ENCODE results near the gene SYT9. TPM values are rescaled to one million over a fixed set of nuclear protein-coding genes. Genes with fewer than 3 reads are reported as not detected.

The SYT9 gene
- total and polyA plus RNA-seq, 2 of the 4 experiments (the other 2 are of a cell fraction): not detected

DNA sequence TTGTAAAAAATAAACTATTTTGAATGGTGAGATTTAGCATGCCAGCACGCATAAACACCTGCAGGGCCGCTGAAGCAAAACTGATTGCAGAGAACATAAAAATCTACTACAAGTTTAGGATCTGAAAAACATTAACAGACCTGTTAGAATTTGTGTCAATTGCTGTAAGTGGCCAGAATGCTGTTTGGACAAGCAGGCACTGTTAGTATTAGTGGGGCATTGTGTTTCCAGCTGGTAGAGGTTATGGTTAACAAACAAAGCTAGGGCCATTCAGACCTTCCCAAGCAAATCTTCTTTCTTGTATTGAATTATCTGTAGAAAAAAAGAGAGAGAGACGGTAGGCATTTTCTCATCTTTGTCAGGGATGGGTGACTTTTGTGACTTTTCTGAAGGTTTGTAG is 176.0 kb downstream of the SYT9 start:
- WGBS, 2 experiments (ENCODE audit: extremely low coverage in 2 of 2, insufficient read length in 1 of 2): no CpG with 5 or more reads among the region's 3 CpGs
- Histone ChIP-seq H2BK5ac (ENCODE audit: low read depth, low read length, poor library complexity, severe bottlenecking) (no peak overlapping the region), H3K27ac (ENCODE audit: insufficient read depth, low read length) (no peak overlapping the region), H3K23ac (ENCODE audit: low read depth, low read length) (no peak overlapping the region), H3K9me3 (ENCODE audit: control insufficient read depth, insufficient read depth, low read length) (no peaks in the 10 kb centered on the region), H3K56ac (ENCODE audit: extremely low read depth, insufficient read depth, low read length) (no peak overlapping the region), H3K36me3 (ENCODE audit: control insufficient read depth, insufficient read depth, low read length) (no peaks in the 10 kb centered on the region), H2AK9ac (replicated peaks; ENCODE audit: low read depth, low read length, poor library complexity) (no peak overlapping the region), H3K4me3 (ENCODE audit: insufficient read depth, low read depth, low read length) (no peak overlapping the region), H3K4ac (ENCODE audit: low read depth, low read length) (no peak overlapping the region), H3K18ac (ENCODE audit: low read depth, low read length) (no peak overlapping the region), H3K4me1 (ENCODE audit: control insufficient read depth, insufficient read depth, low read length) (no peaks in the 10 kb centered on the region), H2BK120ac (ENCODE audit: low read depth, low read length) (no peak overlapping the region), H4K91ac (ENCODE audit: insufficient read depth, low read depth, low read length) (no peak overlapping the region), H4K5ac (ENCODE audit: low read depth, low read length) (no peak overlapping the region), H4K20me1 (ENCODE audit: insufficient read depth, low read length) (no peaks in the 10 kb centered on the region), H3K9me1 (ENCODE audit: insufficient read depth, low read length) (no peaks in the 10 kb centered on the region), H3K9ac (ENCODE audit: low read depth, low read length) (no peak overlapping the region), H3K27me3 (ENCODE audit: control insufficient read depth, insufficient read depth, low read length) (no peaks in the 10 kb centered on the region), H2AFZ (replicated peaks; ENCODE audit: low read length, poor library complexity) (no peak overlapping the region), H3K79me1 (ENCODE audit: low read depth in 1 of 2, low read length in 2 of 2) (no peaks in the 10 kb centered on the region), H3K14ac (replicated peaks; ENCODE audit: low read depth, low read length) (no peak overlapping the region), H3K4me2 (ENCODE audit: low read depth, low read length) (no peak overlapping the region), H4K8ac (ENCODE audit: low read depth in 2 of 2, low read length in 2 of 2) (no peak overlapping the region), H2BK20ac (ENCODE audit: low read depth, low read length) (no peak overlapping the region), H2BK15ac (ENCODE audit: low read depth, low read length) (no peak overlapping the region), H2AK5ac (ENCODE audit: low read depth, low read length) (no peak overlapping the region)
- no peak for TF ChIP-seq MXI1 (IDR thresholded peaks at IDR 0.05; ENCODE audit: borderline replicate concordance, low read depth, low read length)
- TF ChIP-seq, protein P1, sequence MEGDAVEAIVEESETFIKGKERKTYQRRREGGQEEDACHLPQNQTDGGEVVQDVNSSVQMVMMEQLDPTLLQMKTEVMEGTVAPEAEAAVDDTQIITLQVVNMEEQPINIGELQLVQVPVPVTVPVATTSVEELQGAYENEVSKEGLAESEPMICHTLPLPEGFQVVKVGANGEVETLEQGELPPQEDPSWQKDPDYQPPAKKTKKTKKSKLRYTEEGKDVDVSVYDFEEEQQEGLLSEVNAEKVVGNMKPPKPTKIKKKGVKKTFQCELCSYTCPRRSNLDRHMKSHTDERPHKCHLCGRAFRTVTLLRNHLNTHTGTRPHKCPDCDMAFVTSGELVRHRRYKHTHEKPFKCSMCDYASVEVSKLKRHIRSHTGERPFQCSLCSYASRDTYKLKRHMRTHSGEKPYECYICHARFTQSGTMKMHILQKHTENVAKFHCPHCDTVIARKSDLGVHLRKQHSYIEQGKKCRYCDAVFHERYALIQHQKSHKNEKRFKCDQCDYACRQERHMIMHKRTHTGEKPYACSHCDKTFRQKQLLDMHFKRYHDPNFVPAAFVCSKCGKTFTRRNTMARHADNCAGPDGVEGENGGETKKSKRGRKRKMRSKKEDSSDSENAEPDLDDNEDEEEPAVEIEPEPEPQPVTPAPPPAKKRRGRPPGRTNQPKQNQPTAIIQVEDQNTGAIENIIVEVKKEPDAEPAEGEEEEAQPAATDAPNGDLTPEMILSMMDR (conservative IDR thresholded peaks at IDR 0.05; ENCODE audit: low read depth, low read length): no peak
- no peak for TF ChIP-seq CEBPB (IDR thresholded peaks at IDR 0.05; ENCODE audit: low read depth, low read length)
- no peak for TF ChIP-seq RFX5 (IDR thresholded peaks at IDR 0.05; ENCODE audit: low read depth, low read length)
- no peak for TF ChIP-seq MAZ (IDR thresholded peaks at IDR 0.05; ENCODE audit: borderline replicate concordance, low read depth, low read length)
- no peak for TF ChIP-seq MAFK (IDR thresholded peaks at IDR 0.05; ENCODE audit: low read depth, low read length)
- TF ChIP-seq CHD1 (IDR thresholded peaks at IDR 0.05; ENCODE audit: low read depth, low read length): no peak
- no peak for TF ChIP-seq SMC3 (IDR thresholded peaks at IDR 0.05; ENCODE audit: low read depth, low read length)
- dilution Hi-C loops (cut with HindIII; ENCODE audit: low sequenced_read_pairs, unreplicated experiment) (no loop called here), intact Hi-C loops (cut with micrococcal nuclease) (no loop called here), in situ Hi-C loops (cut with MboI; ENCODE audit: low sequenced_read_pairs) (loop anchor here (25.0 kb wide), 1 partner anchor 615 kb away; no protein-coding TSS in a partner anchor)
- BruUV-seq (replicated peaks): no TSS peak
- DNase-seq (no peak), ATAC-seq (ENCODE audit: low read depth) (no peak)
- ChIA-PET POLR2A (ENCODE audit: unreplicated experiment) (no interaction called here), CTCF (no interaction called here)
